Right renal cortex interstitium (tissue), 3 donors: ENCODE data around the gene APOC3. TPM values are rescaled to one million over a fixed set of nuclear protein-coding genes. Genes with fewer than 3 reads are reported as not detected.
"Not testable (repeated sequence)": the region's sequence is repeated elsewhere in the genome, so short reads cannot be mapped to it uniquely, and the experiment has no call there.

Experiments
- DNase-seq, 3 donors: peaks; one replicate each; pipeline ENCODE4 v3.0.0-alpha.2; 2013; ENCODE audit warnings: low read depth in 3 of 3, low spot score in 2 of 3
- polyA plus RNA-seq, 3 donors: library from polyadenylated mRNA; unstranded; fragments of 120-200 nt; gene quantifications; one replicate each; pipeline ENCODE4 v1.2.1, GENCODE V29; 2013; ENCODE audit not compliant: insufficient read length in 3 of 3

APOC3 gene
- polyA plus RNA-seq, 3 donors = 3.7 to 10.2 (median 7.1) TPM

GRCh38 chr11:116801662-116802061, 28.0 kb upstream of the APOC3 start:
- DNase-seq = not testable (repeated sequence)

DNA sequence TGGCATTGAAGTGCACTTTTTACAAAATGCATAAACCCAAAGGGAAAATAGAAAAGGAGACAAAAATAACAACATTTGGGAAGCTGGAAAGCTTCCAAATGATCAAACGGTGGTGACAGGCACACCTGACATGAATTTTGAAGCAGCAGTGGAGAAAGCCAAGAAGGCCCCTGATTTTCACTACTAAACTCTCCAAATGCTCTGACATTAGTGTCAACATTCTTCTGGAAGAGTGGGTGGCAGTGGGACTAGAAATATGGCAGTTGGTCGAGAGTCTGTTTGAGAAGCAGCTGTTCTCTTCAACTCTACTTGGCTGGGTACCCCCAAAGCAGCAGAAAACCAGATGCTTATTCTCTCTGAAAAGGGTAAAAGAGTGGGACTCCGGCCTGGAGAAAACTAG, 25.7 kb upstream of the APOC3 start:
- DNase-seq = no peak

- no peak for DNase-seq
Observed at GRCh38 chr11:116807601-116808261, 22.0 kb upstream of the APOC3 start.

GRCh38 chr11:116808262-116809175, 21.2 kb upstream of the APOC3 start:
- no peak for DNase-seq

- DNase-seq = no peak
Observed at GRCh38 chr11:116811194-116811593, 18.5 kb upstream of the APOC3 start.

DNA sequence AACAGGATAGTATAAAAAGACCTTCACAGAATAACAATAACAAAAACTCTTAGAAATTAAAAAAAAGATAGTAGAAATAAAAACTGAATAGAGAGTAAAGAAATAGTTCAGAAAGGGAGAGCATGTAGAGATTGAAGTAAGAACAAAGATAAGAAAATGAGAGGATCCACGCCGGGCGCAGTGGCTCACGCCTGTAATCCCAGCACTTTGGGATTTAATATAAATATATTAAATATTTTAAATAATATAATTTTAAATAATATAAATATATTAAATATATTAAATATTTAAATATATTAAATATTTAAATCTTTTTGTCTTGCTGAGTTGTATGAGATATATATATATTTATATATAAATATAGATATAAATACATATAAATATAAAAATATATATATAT, 17.6 kb upstream of the APOC3 start:
- DNase-seq = no peak

GRCh38 chr11:116813170-116813569, 16.5 kb upstream of the APOC3 start:
- DNase-seq = no peak

GRCh38 chr11:116813781-116814471, 15.8 kb upstream of the APOC3 start:
- no peak for DNase-seq

GRCh38 chr11:116814502-116814901, 15.2 kb upstream of the APOC3 start:
- no peak for DNase-seq

- no peak for DNase-seq
Observed at GRCh38 chr11:116819049-116819448, 10.7 kb upstream of the APOC3 start.

- no peak for DNase-seq
Observed at GRCh38 chr11:116821050-116821918, 8.4 kb upstream of the APOC3 start.

DNA sequence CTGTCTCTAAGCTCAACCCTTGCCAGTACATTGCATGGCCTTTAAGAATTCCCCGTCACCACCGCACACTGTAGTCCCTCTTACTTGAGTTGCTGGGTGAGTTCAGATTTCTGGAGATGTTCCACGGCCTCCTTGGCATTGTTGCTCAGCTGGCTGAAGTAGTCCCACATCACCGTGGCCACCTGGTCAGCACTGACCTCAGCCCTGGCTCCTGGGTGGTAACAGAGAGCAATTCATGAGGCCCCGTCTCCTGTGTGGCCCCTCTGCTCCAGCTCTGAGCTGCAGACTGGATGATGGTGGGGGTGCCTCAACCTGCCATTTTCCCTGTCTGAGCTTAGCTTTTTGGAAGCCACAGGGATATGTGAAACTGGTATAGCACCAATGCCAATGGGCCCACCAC, 7.1 kb upstream of the APOC3 start:
- no peak for DNase-seq

DNA sequence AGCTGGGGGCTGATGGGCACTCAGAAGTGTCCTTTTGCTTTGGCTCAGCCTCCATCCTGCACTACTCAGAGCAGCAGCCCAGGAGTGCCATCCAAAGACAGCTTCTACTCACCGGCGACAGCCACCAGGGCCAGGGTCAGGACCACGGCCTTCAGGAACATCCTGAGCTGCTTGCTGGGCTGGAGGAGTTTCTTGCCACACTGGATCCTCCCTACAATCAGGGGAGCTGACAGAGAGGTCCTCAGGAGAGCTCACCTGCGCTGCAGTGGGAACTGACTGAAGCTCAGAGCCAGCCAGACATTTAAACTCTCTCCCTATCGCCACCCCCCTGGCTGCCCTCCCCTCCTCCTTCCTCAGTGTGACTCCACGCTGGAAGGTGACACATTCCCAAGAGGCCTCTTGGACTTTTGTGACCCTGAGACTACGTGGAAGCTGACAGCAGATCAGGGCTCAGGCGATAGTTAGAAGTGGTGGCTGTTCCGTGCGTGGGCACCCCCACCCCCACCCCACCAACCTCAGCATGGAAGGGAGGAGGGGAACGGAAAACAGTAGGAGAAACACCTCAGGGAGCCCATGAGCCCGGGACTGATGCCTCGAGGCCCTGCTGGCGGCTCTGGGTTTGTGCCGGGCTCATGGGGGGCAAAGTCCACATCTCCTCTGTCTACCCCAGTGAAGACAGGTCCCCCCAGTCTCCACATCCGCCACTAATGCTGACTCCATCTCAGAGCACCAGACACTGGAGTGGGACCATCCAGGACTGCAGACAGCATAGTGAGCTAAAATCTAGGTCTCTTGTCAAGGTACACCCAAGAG, 6.5 kb upstream of the APOC3 start, which contains the start of gene APOA4:
APOA4 (minus strand) TSS at position 274 of the 813 bp plus-strand sequence; CDS start at position 161, 113 bp downstream.
- no peak for DNase-seq

GRCh38 chr11:116825434-116825833, 4.3 kb upstream of the APOC3 start:
- DNase-seq = no peak

GRCh38 chr11:116825854-116826750, 3.6 kb upstream of the APOC3 start:
- DNase-seq = no peak

- DNase-seq = no peak
Observed at GRCh38 chr11:116826751-116827431, 2.8 kb upstream of the APOC3 start.

- DNase-seq = no peak
Observed at GRCh38 chr11:116827461-116827860, 2.2 kb upstream of the APOC3 start.
